Measurements from ENCODE around the gene LBHD2. TPM values are rescaled to one million over a fixed set of nuclear protein-coding genes. Genes with fewer than 3 reads are reported as not detected.
"Not testable (repeated sequence)": the region's sequence is repeated elsewhere in the genome, so short reads cannot be mapped to it uniquely, and the experiment has no call there.

Gene LBHD2
- total RNA-seq, result not detected

- DNase-seq (ENCODE audit: low spot score in 2 of 2) (peak in 1 of 2 donors; percentile 61), FAIRE-seq (no peak)
Observed at GRCh38 chr14:103084021-103084919, at the start of gene LBHD2. TSS of gene LBHD2 (plus strand) at chr14:103084210. CDS start at chr14:103086013, 1,803 bp downstream.

- DNase-seq (ENCODE audit: low spot score in 2 of 2) (no peak), FAIRE-seq (no peak)
Observed at GRCh38 chr14:103041464-103041863, 42.5 kb upstream of the LBHD2 start.

GRCh38 chr14:103043257-103044015, 40.6 kb upstream of the LBHD2 start:
- DNase-seq (ENCODE audit: low spot score in 2 of 2) (no peak), FAIRE-seq (no peak)

- FAIRE-seq (no peak), DNase-seq (ENCODE audit: low spot score in 2 of 2) (no peak)
Observed at GRCh38 chr14:103045371-103045869, 38.6 kb upstream of the LBHD2 start.

- FAIRE-seq, result not testable (repeated sequence)
Observed at GRCh38 chr14:103047453-103047852, 36.6 kb upstream of the LBHD2 start.

GRCh38 chr14:103050935-103051334, 33.1 kb upstream of the LBHD2 start:
- DNase-seq (ENCODE audit: low spot score in 2 of 2) (no peak), FAIRE-seq (no peak)

More at GRCh38 chr14:103047453-103047852, 36.6 kb upstream of the LBHD2 start:
- DNase-seq (ENCODE audit: low spot score in 2 of 2), result not testable (repeated sequence)

GRCh38 chr14:103052407-103052806, 31.6 kb upstream of the LBHD2 start:
- no peak for DNase-seq (ENCODE audit: low spot score in 2 of 2)
- FAIRE-seq, result no peak

GRCh38 chr14:103055695-103056094, 28.3 kb upstream of the LBHD2 start:
- DNase-seq (ENCODE audit: low spot score in 2 of 2) (no peak), FAIRE-seq (no peak)

- FAIRE-seq (no peak), DNase-seq (ENCODE audit: low spot score in 2 of 2) (peak; percentile 37 to 66)
Observed at GRCh38 chr14:103056322-103057027, 27.5 kb upstream of the LBHD2 start.

GRCh38 chr14:103057028-103057371, 27.0 kb upstream of the LBHD2 start:
- no peak for FAIRE-seq
- no peak for DNase-seq (ENCODE audit: low spot score in 2 of 2)

- FAIRE-seq (no peak), DNase-seq (ENCODE audit: low spot score in 2 of 2) (peak; percentile 93 to 97)
Observed at GRCh38 chr14:103057372-103058163, 26.4 kb upstream of the LBHD2 start, which contains the start of gene CDC42BPB. TSS of gene CDC42BPB (minus strand) at chr14:103057549. CDS start at chr14:103057173, 376 bp downstream.

GRCh38 chr14:103058164-103059055, 25.6 kb upstream of the LBHD2 start:
- DNase-seq (ENCODE audit: low spot score in 2 of 2) (no peak), FAIRE-seq (no peak)

- FAIRE-seq (no peak), DNase-seq (ENCODE audit: low spot score in 2 of 2) (no peak)
Observed at GRCh38 chr14:103059556-103059955, 24.5 kb upstream of the LBHD2 start.

- DNase-seq (ENCODE audit: low spot score in 2 of 2) (no peak), FAIRE-seq (no peak)
Observed at GRCh38 chr14:103061482-103061976, 22.5 kb upstream of the LBHD2 start.

- FAIRE-seq (peak; percentile 15), DNase-seq (ENCODE audit: low spot score in 2 of 2) (no peak)
Observed at GRCh38 chr14:103064436-103064835, 19.6 kb upstream of the LBHD2 start.

GRCh38 chr14:103064978-103065377, 19.0 kb upstream of the LBHD2 start:
- no peak for DNase-seq (ENCODE audit: low spot score in 2 of 2)
- no peak for FAIRE-seq

- DNase-seq (ENCODE audit: low spot score in 2 of 2), result no peak
- no peak for FAIRE-seq
Observed at GRCh38 chr14:103065861-103066260, 18.1 kb upstream of the LBHD2 start.

- DNase-seq (ENCODE audit: low spot score in 2 of 2) (no peak), FAIRE-seq (no peak)
Observed at GRCh38 chr14:103066399-103066798, 17.6 kb upstream of the LBHD2 start.

All from frontal cortex (tissue), 4 donors.